IPS DF 4.7 (cell line): Measurements from ENCODE around the gene NUAK2.

ENCODE experiments used
- DNase-seq: peaks from one replicate; pipeline ENCODE4 v3.0.0-alpha.2; 2013; ENCODE audit warnings: low spot score; ENCODE audit errors: extremely low read depth

Gene NUAK2

DNA sequence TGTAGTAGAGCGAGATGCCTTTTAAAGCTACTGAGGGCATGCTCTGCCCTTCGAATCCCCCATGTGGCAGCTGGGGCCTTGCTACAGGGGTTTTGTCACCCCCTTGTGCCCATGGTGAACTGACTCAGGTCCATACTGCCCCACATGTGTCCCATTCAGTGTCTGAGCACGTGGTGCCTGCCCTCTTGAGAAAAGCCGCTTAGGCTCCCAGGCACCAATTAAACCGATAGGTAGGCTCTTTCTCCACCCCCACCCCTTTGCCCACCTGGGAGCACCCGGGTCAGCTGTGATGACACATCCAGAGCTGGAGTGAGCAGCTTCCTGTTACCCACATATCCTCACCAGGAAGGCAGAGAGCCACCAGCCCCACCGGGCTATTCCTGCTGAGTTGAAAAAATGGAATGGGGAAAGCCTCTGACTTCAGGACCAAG lies 63.3 kb downstream of the NUAK2 start:
- DNase-seq: no peak

GRCh38 chr1:205257735-205258134 lies 63.8 kb downstream of the NUAK2 start:
- DNase-seq: no peak

- no peak for DNase-seq
These were observed 64.5 kb downstream of the NUAK2 start for GRCh38 chr1:205256951-205257625.

DNA sequence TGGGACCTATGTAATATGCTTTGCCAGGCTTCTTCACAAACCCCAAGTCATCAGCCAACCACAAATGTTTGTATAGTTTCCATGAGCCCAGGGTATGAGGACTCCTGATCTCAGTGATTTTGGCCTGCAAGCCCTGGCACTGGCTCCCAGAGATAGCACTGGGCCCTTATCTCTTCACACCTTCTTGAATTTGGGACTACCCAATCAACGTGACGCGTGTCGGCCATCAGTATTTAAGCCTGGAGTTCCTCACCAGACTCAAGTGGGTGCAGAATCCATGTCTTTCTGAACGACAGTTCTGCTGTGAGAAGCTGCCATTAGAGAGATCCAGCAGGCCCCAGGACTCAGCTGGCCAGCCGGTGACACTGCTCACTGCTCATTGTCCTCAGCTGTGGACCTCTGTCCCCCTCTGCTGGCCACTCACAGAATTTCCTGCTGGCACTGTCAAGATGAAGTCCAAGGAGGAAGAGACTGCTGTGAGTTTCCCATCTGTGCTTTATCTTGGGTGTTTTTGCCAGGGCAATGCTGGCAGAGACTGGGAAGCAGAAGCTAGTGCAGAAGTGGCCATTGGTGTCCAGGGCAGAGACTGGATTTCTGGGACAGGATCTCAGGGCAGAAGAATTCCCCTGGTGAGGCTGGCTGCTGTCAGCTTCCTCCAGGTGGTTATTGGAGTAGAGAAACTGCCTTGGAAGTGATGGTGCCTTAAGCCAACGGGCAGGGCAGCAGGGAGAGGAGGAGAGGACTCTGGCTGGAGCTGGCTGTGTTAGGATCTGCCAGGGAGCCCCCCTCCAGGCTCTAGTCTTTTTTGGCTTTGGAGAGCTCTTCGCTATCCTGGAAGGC lies 65.4 kb downstream of the NUAK2 start:
- DNase-seq: no peak
